Stomach smooth muscle (tissue), 2 donors: ENCODE data around the gene TRIL.

ENCODE experiments used
- H3K27ac ChIP-seq: one replicate; pipeline ENCODE4 v1.7.0; 2013; ENCODE audit warnings: mild to moderate bottlenecking, low read length, inconsistent platforms
- H3K27me3 ChIP-seq, 2 donors: one replicate each; pipeline ENCODE4 v1.7.0; 2013; ENCODE audit warnings: low read length in 2 of 2; ENCODE audit not compliant: insufficient read depth in 2 of 2, control insufficient read depth in 1 of 2
- H3K36me3 ChIP-seq, 2 donors: one replicate each; pipeline ENCODE4 v1.7.0; 2013; ENCODE audit warnings: low read length in 2 of 2; ENCODE audit not compliant: control insufficient read depth in 2 of 2, insufficient read depth in 2 of 2
- H3K4me1 ChIP-seq: one replicate; pipeline ENCODE4 v1.7.0; 2013; ENCODE audit warnings: low read length; ENCODE audit not compliant: control insufficient read depth, insufficient read depth
- H3K4me3 ChIP-seq, 2 donors: one replicate each; pipeline ENCODE4 v1.7.0; 2013; ENCODE audit warnings: low read length in 2 of 2
- H3K9ac ChIP-seq, 2 donors: one replicate each; pipeline ENCODE4 v1.7.0; 2013; ENCODE audit warnings: low read length in 2 of 2, mild to moderate bottlenecking in 1 of 2
- H3K9me3 ChIP-seq, 2 donors: one replicate each; pipeline ENCODE4 v1.7.0; 2013; ENCODE audit warnings: low read length in 2 of 2; ENCODE audit not compliant: control insufficient read depth in 2 of 2
- donor health status: healthy.
- donor health status: Pancreatic carcinoma.

Gene TRIL

GRCh38 chr7:28921822-28922221 is 36.3 kb downstream of the TRIL start:
- H3K27ac ChIP-seq, result no peak overlapping the region
- no peaks in the 10 kb centered on the region for H3K9me3 ChIP-seq
- H3K36me3 ChIP-seq, result no peaks in the 10 kb centered on the region
- no peak overlapping the region for H3K9ac ChIP-seq
- H3K4me3 ChIP-seq, result no peak overlapping the region
- no peaks in the 10 kb centered on the region for H3K4me1 ChIP-seq
- peaks cover 7 to 9% of the 10 kb centered on the region in 2 donors for H3K27me3 ChIP-seq

GRCh38 chr7:28920424-28920823 is 37.7 kb downstream of the TRIL start:
- H3K9me3 ChIP-seq, result no peaks in the 10 kb centered on the region
- H3K4me1 ChIP-seq, result no peaks in the 10 kb centered on the region
- no peaks in the 10 kb centered on the region for H3K36me3 ChIP-seq
- H3K27ac ChIP-seq, result no peak overlapping the region
- H3K9ac ChIP-seq, result no peak overlapping the region
- H3K27me3 ChIP-seq, result peaks cover 4 to 7% of the 10 kb centered on the region in 2 donors
- H3K4me3 ChIP-seq, result no peak overlapping the region

GRCh38 chr7:28919510-28919909 is 38.6 kb downstream of the TRIL start:
- no peak overlapping the region for H3K4me3 ChIP-seq
- H3K9me3 ChIP-seq, result no peaks in the 10 kb centered on the region
- H3K4me1 ChIP-seq, result no peaks in the 10 kb centered on the region
- H3K27me3 ChIP-seq, result peaks cover 0 to 2% of the 10 kb centered on the region in 2 donors
- H3K9ac ChIP-seq, result no peak overlapping the region
- H3K27ac ChIP-seq, result no peak overlapping the region
- H3K36me3 ChIP-seq, result no peaks in the 10 kb centered on the region

GRCh38 chr7:28908775-28909174 is 49.4 kb downstream of the TRIL start:
- Histone ChIP-seq H3K4me3 (no peak overlapping the region), H3K27me3 (peaks cover 3 to 11% of the 10 kb centered on the region in 2 donors), H3K27ac (no peak overlapping the region), H3K36me3 (no peaks in the 10 kb centered on the region), H3K4me1 (peaks cover 4% of the 10 kb centered on the region), H3K9ac (no peak overlapping the region), H3K9me3 (no peaks in the 10 kb centered on the region)

- no peaks in the 10 kb centered on the region for H3K36me3 ChIP-seq
- H3K27me3 ChIP-seq, result peaks cover 3 to 13% of the 10 kb centered on the region in 2 donors
- H3K9ac ChIP-seq, result no peak overlapping the region
- H3K4me1 ChIP-seq, result peaks cover 4% of the 10 kb centered on the region
- H3K9me3 ChIP-seq, result no peaks in the 10 kb centered on the region
- no peak overlapping the region for H3K27ac ChIP-seq
- no peak overlapping the region for H3K4me3 ChIP-seq
Measured at GRCh38 chr7:28905464-28905863, 52.7 kb downstream of the TRIL start.

GRCh38 chr7:28904578-28905048 is 53.5 kb downstream of the TRIL start:
- no peak overlapping the region for H3K9ac ChIP-seq
- H3K36me3 ChIP-seq, result no peaks in the 10 kb centered on the region
- H3K9me3 ChIP-seq, result no peaks in the 10 kb centered on the region
- peak overlapping the region; percentile 58 to 59 for H3K4me3 ChIP-seq
- H3K27me3 ChIP-seq, result peaks cover 3 to 13% of the 10 kb centered on the region in 2 donors
- H3K4me1 ChIP-seq, result peaks cover 4% of the 10 kb centered on the region
- no peak overlapping the region for H3K27ac ChIP-seq

- Histone ChIP-seq H3K27ac (no peak overlapping the region), H3K9ac (no peak overlapping the region)
Measured at GRCh38 chr7:28903730-28904577, 54.2 kb downstream of the TRIL start.

More at GRCh38 chr7:28903730-28904577, 54.2 kb downstream of the TRIL start:
- Histone ChIP-seq H3K4me1 (peaks cover 4% of the 10 kb centered on the region), H3K9me3 (no peaks in the 10 kb centered on the region), H3K4me3 (peak overlapping the region; percentile 58 to 59), H3K36me3 (no peaks in the 10 kb centered on the region), H3K27me3 (peaks cover 3 to 13% of the 10 kb centered on the region in 2 donors)
